ENCODE results near the gene EEF1G.

- TF ChIP-seq, protein P1, sequence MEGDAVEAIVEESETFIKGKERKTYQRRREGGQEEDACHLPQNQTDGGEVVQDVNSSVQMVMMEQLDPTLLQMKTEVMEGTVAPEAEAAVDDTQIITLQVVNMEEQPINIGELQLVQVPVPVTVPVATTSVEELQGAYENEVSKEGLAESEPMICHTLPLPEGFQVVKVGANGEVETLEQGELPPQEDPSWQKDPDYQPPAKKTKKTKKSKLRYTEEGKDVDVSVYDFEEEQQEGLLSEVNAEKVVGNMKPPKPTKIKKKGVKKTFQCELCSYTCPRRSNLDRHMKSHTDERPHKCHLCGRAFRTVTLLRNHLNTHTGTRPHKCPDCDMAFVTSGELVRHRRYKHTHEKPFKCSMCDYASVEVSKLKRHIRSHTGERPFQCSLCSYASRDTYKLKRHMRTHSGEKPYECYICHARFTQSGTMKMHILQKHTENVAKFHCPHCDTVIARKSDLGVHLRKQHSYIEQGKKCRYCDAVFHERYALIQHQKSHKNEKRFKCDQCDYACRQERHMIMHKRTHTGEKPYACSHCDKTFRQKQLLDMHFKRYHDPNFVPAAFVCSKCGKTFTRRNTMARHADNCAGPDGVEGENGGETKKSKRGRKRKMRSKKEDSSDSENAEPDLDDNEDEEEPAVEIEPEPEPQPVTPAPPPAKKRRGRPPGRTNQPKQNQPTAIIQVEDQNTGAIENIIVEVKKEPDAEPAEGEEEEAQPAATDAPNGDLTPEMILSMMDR (IDR thresholded peaks at IDR 0.05), result no peak
- TF ChIP-seq POLR2A (IDR thresholded peaks at IDR 0.05), result peak; percentile 42
Measured at GRCh38 chr11:62601372-62602140, 27.9 kb upstream of the EEF1G start, which contains the start of gene MTA2.
